HG02763 (cell line): ENCODE data around the gene PTX3.

Experiments
- ATAC-seq: cut with Tn5 transposase; IDR thresholded peaks from one replicate; pipeline ENCODE4 v1.9.1; 2021; ENCODE audit warnings: mild to moderate bottlenecking, moderate library complexity; ENCODE audit not compliant: unreplicated experiment

The PTX3 gene

GRCh38 chr3:157436583-157437291 lies at the start of gene PTX3:
Gene PTX3 (plus strand): TSS chr3:157436850. CDS start chr3:157436934, 84 bp downstream.
- no peak for ATAC-seq

- ATAC-seq = no peak
Observed at GRCh38 chr3:157387708-157388435, 48.8 kb upstream of the PTX3 start.

- ATAC-seq = no peak
Observed at GRCh38 chr3:157388976-157389375, 47.7 kb upstream of the PTX3 start.

- ATAC-seq = no peak
Observed at GRCh38 chr3:157390713-157391515, 45.7 kb upstream of the PTX3 start.

GRCh38 chr3:157392104-157392503 lies 44.5 kb upstream of the PTX3 start:
- ATAC-seq = no peak

- ATAC-seq = no peak
Observed at GRCh38 chr3:157393113-157393512, 43.5 kb upstream of the PTX3 start.

- no peak for ATAC-seq
Observed at GRCh38 chr3:157394411-157394810, 42.2 kb upstream of the PTX3 start.

GRCh38 chr3:157398598-157398997 lies 38.1 kb upstream of the PTX3 start:
- no peak for ATAC-seq

GRCh38 chr3:157404381-157404780 lies 32.3 kb upstream of the PTX3 start:
- ATAC-seq = no peak

GRCh38 chr3:157405457-157405856 lies 31.2 kb upstream of the PTX3 start:
- ATAC-seq = no peak

- no peak for ATAC-seq
Observed at GRCh38 chr3:157406394-157406793, 30.3 kb upstream of the PTX3 start.

GRCh38 chr3:157407769-157408168 lies 28.9 kb upstream of the PTX3 start:
- no peak for ATAC-seq

- ATAC-seq = no peak
Observed at GRCh38 chr3:157408499-157409149, 28.0 kb upstream of the PTX3 start.

- no peak for ATAC-seq
Observed at GRCh38 chr3:157409516-157409915, 27.1 kb upstream of the PTX3 start.

GRCh38 chr3:157410945-157411344 lies 25.7 kb upstream of the PTX3 start:
- ATAC-seq = no peak

GRCh38 chr3:157412323-157412855 lies 24.3 kb upstream of the PTX3 start:
- no peak for ATAC-seq

GRCh38 chr3:157414861-157415260 lies 21.8 kb upstream of the PTX3 start:
- ATAC-seq = no peak

- ATAC-seq = no peak
Observed at GRCh38 chr3:157416347-157417087, 20.1 kb upstream of the PTX3 start.

- no peak for ATAC-seq
Observed at GRCh38 chr3:157417247-157417646, 19.4 kb upstream of the PTX3 start.

GRCh38 chr3:157418104-157418503 lies 18.5 kb upstream of the PTX3 start:
- ATAC-seq = no peak
